ENCODE results near the gene MICAL3.
"Not testable (repeated sequence)": the region's sequence is repeated elsewhere in the genome, so short reads cannot be mapped to it uniquely, and the experiment has no call there.

MICAL3 gene

GRCh38 chr22:17878186-17878694 lies 146.1 kb downstream of the MICAL3 start:
- no peak for DNase-seq (ENCODE audit: low read depth)
- no peak for TF ChIP-seq CTCF (IDR thresholded peaks at IDR 0.05; ENCODE audit: low read length, missing control alignments)
- no peak overlapping the region for H3K4me3 ChIP-seq (replicated peaks; ENCODE audit: low read depth, low read length)

DNA sequence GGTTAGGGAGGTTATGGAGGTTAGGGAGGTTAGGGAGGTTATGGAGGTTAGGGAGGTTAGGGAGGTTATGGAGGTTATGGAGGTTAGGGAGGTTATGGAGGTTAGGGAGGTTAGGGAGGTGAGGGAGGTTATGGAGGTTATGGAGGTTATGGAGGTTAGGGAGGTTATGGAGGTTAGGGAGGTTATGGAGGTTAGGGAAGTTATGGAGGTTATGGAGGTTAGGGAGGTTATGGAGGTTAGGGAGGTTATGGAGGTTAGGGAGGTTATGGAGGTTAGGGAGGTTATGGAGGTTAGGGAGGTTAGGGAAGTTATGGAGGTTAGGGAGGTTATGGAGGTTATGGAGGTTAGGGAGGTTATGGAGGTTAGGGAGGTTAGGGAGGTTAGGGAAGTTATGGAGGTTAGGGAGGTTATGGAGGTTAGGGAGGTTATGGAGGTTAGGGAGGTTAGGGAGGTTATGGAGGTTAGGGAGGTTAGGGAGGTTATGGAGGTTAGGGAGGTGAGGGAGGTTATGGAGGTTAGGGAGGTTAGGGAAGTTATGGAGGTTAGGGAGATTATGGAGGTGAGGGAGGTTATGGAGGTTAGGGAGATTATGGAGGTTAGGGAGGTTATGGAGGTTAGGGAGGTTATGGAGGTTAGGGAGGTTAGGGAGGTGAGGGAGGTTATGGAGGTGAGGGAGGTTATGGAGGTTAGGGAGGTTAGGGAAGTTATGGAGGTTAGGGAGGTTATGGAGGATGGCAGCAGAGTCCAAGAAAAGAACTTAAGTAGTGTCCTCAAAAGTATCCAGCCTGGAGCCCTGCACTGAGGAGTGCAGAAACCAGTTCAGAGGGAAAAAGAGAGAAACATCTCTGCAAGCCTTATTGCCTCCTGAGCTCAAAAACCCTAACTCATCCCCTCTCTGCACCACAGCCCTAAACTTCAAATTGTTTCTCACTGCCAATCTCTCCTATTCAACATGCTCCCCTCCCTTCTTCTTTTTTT lies 147.2 kb downstream of the MICAL3 start:
- peak; percentile 11 for DNase-seq (ENCODE audit: low read depth)
- H3K4me3 ChIP-seq (replicated peaks; ENCODE audit: low read depth, low read length): not testable (repeated sequence)

- H3K4me3 ChIP-seq (replicated peaks; ENCODE audit: low read depth, low read length): no peak overlapping the region
- no peak for DNase-seq (ENCODE audit: low read depth)
- TF ChIP-seq CTCF (IDR thresholded peaks at IDR 0.05; ENCODE audit: low read length, missing control alignments): no peak
Measured at GRCh38 chr22:17876306-17876831, 148.0 kb downstream of the MICAL3 start.

- no peak overlapping the region for H3K4me3 ChIP-seq (replicated peaks; ENCODE audit: low read depth, low read length)
- DNase-seq (ENCODE audit: low read depth): no peak
- TF ChIP-seq CTCF (IDR thresholded peaks at IDR 0.05; ENCODE audit: low read length, missing control alignments): no peak
Measured at GRCh38 chr22:17875631-17876030, 148.7 kb downstream of the MICAL3 start.

GRCh38 chr22:17875156-17875555 lies 149.2 kb downstream of the MICAL3 start:
- no peak overlapping the region for H3K4me3 ChIP-seq (replicated peaks; ENCODE audit: low read depth, low read length)
- no peak for DNase-seq (ENCODE audit: low read depth)
- TF ChIP-seq CTCF (IDR thresholded peaks at IDR 0.05; ENCODE audit: low read length, missing control alignments): no peak

DNA sequence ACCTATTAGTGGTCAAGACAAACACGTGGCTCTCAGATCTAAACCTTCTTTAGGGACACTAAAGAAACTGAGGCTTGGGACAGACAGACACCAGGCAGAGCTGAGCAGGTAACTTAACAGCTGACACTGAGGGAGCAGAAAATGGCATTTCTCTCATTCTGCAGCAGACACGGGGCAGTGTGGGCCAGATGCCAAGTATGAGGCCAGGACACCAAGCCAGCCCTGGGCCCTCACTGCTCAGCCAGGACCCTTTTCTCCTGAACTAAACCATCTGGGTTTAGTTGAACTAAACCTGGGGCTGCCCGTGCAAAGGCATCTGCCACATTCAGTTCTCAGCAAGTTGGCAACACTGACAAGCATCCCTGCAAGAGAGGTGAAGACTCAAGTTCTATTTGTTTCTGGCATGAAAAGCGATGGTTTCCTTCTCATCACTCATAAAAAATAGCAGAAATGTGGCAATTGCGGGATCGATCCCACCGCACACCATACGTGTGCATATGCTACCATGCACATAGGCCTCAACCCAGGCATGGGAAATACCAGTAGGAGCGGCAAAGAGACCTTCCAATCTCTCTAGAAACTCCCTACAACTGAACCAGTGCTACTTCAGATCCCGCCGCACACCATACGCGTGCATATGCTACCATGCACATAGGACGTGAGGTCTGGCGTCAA lies 150.0 kb downstream of the MICAL3 start:
- no peak for DNase-seq (ENCODE audit: low read depth)
- H3K4me3 ChIP-seq (replicated peaks; ENCODE audit: low read depth, low read length): no peak overlapping the region
- no peak for TF ChIP-seq CTCF (IDR thresholded peaks at IDR 0.05; ENCODE audit: low read length, missing control alignments)

DNA sequence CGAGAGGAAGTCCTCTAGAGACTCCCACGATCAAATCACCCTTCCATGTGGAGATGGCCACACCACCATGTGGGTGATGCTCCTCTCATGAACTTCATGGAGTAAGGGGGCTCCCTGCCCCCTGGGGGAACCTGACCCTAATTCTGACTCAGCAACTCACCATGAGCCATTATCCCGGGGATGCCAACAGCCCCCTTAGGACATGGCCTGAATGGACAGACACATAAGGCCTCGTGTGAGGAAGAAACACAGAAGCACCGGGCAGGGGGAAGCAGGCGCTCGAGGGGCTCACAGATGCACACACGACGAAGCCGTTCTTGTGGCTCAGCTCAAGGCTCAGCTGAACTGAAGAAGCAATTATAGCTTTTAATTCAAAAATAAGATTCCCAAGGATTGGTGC lies 150.6 kb downstream of the MICAL3 start:
- no peak for TF ChIP-seq CTCF (IDR thresholded peaks at IDR 0.05; ENCODE audit: low read length, missing control alignments)
- no peak overlapping the region for H3K4me3 ChIP-seq (replicated peaks; ENCODE audit: low read depth, low read length)
- no peak for DNase-seq (ENCODE audit: low read depth)

Data from fibroblast of pulmonary artery (primary cell).